Activated CD8-positive, alpha-beta memory T cell treated with anti-CD3 and anti-CD28 coated beads, Interleukin-2, amount 10 ng/mL, durations not matched to agents 7 days and 5 days (primary cell): ENCODE results near the gene ADGRL3. TPM values are rescaled to one million over a fixed set of nuclear protein-coding genes. Genes with fewer than 3 reads are reported as not detected.

Experiments
- ATAC-seq: fragments of 150-1000 bp; cut with Tn5 transposase; one replicate; pipeline ENCODE4 v1.10.0; 2021; ENCODE audit warnings: moderate library complexity
- CTCF ChIA-PET: fragments of 350-600 bp; sonication (Branson Sonifier 250); formaldehyde crosslinking; loops from one replicate; lab custom pipeline; 2021; ENCODE audit warnings: antibody characterized with exemption; lab: Charles Lee
- DNase-seq: peaks from one replicate; pipeline ENCODE4 v3.0.0-alpha.2; 2020
- H3K27ac Mint-ChIP-seq: one replicate; pipeline ENCODE4 v1.8.0; 2021; ENCODE audit warnings: mild to moderate bottlenecking, mixed read lengths
- H3K27me3 Mint-ChIP-seq: one replicate; pipeline ENCODE4 v1.8.0; 2021; ENCODE audit warnings: mixed read lengths
- H3K36me3 Mint-ChIP-seq: one replicate; pipeline ENCODE4 v1.8.0; 2021; ENCODE audit warnings: mild to moderate bottlenecking, mixed read lengths
- H3K4me1 Mint-ChIP-seq: one replicate; pipeline ENCODE4 v1.8.0; 2021; ENCODE audit warnings: mixed read lengths
- H3K4me3 Mint-ChIP-seq: one replicate; pipeline ENCODE4 v1.8.0; 2021; ENCODE audit warnings: mild to moderate bottlenecking, moderate library complexity, mixed read lengths
- H3K9me3 Mint-ChIP-seq: one replicate; pipeline ENCODE4 v1.8.0; 2022; ENCODE audit warnings: low read depth, mixed read lengths
- total RNA-seq, 2 experiments: library from RNA; stranded (reverse); gene quantifications; one replicate each; pipeline ENCODE4 v1.2.3, GENCODE V29; 2021

ADGRL3 gene
- total RNA-seq, 2 experiments from 2014 or later, result not detected

GRCh38 chr4:61214680-61215079, 14.6 kb downstream of the ADGRL3 start:
- ATAC-seq (no peak), DNase-seq (no peak)
- H3K27me3 Mint-ChIP-seq, result no peaks in the 10 kb centered on the region
- no peak overlapping the region for H3K4me3 Mint-ChIP-seq
- no peak overlapping the region for H3K27ac Mint-ChIP-seq
- no peaks in the 10 kb centered on the region for H3K36me3 Mint-ChIP-seq
- peaks cover 3% of the 10 kb centered on the region for H3K9me3 Mint-ChIP-seq
- no peaks in the 10 kb centered on the region for H3K4me1 Mint-ChIP-seq
- CTCF ChIA-PET, result no interaction called here

- no peak for ATAC-seq
- no peak for DNase-seq
- CTCF ChIA-PET, result no interaction called here
- no peak overlapping the region for H3K27ac Mint-ChIP-seq
- H3K36me3 Mint-ChIP-seq, result no peaks in the 10 kb centered on the region
- no peaks in the 10 kb centered on the region for H3K4me1 Mint-ChIP-seq
- H3K27me3 Mint-ChIP-seq, result no peaks in the 10 kb centered on the region
- H3K9me3 Mint-ChIP-seq, result peaks cover 3% of the 10 kb centered on the region
- no peak overlapping the region for H3K4me3 Mint-ChIP-seq
These were observed 17.1 kb downstream of the ADGRL3 start for GRCh38 chr4:61217222-61217621.

GRCh38 chr4:61220556-61220955, 20.4 kb downstream of the ADGRL3 start:
- H3K4me1 Mint-ChIP-seq, result no peaks in the 10 kb centered on the region
- CTCF ChIA-PET, result no interaction called here
- DNase-seq, result no peak
- no peaks in the 10 kb centered on the region for H3K36me3 Mint-ChIP-seq
- H3K9me3 Mint-ChIP-seq, result peaks cover 2% of the 10 kb centered on the region
- no peak overlapping the region for H3K27ac Mint-ChIP-seq
- no peak for ATAC-seq
- no peak overlapping the region for H3K4me3 Mint-ChIP-seq
- no peaks in the 10 kb centered on the region for H3K27me3 Mint-ChIP-seq

- Mint-ChIP-seq H3K4me3 (no peak overlapping the region), H3K27ac (no peak overlapping the region), H3K4me1 (no peaks in the 10 kb centered on the region), H3K9me3 (peaks cover 2% of the 10 kb centered on the region), H3K27me3 (no peaks in the 10 kb centered on the region), H3K36me3 (no peaks in the 10 kb centered on the region)
- no peak for DNase-seq
- CTCF ChIA-PET, result no interaction called here
- ATAC-seq, result no peak
These were observed 23.3 kb downstream of the ADGRL3 start for GRCh38 chr4:61223385-61223784.

- no peak overlapping the region for H3K4me3 Mint-ChIP-seq
These were observed 24.4 kb downstream of the ADGRL3 start for GRCh38 chr4:61224573-61224972.

GRCh38 chr4:61225656-61226055, 25.5 kb downstream of the ADGRL3 start:
- DNase-seq (no peak), ATAC-seq (no peak)
- Mint-ChIP-seq H3K27ac (no peak overlapping the region), H3K36me3 (no peaks in the 10 kb centered on the region), H3K27me3 (no peaks in the 10 kb centered on the region), H3K4me1 (no peaks in the 10 kb centered on the region), H3K9me3 (peaks cover 2% of the 10 kb centered on the region), H3K4me3 (no peak overlapping the region)
- CTCF ChIA-PET, result no interaction called here

More at GRCh38 chr4:61224573-61224972, 24.4 kb downstream of the ADGRL3 start:
- no peak overlapping the region for H3K27ac Mint-ChIP-seq
- ATAC-seq (no peak), DNase-seq (no peak)
- H3K4me1 Mint-ChIP-seq, result no peaks in the 10 kb centered on the region
- H3K36me3 Mint-ChIP-seq, result no peaks in the 10 kb centered on the region
- H3K9me3 Mint-ChIP-seq, result peaks cover 2% of the 10 kb centered on the region
- no peaks in the 10 kb centered on the region for H3K27me3 Mint-ChIP-seq
- CTCF ChIA-PET, result no interaction called here

GRCh38 chr4:61231421-61231820, 31.3 kb downstream of the ADGRL3 start:
- no peaks in the 10 kb centered on the region for H3K36me3 Mint-ChIP-seq
- DNase-seq (no peak), ATAC-seq (no peak)
- no peaks in the 10 kb centered on the region for H3K27me3 Mint-ChIP-seq
- CTCF ChIA-PET, result no interaction called here
- no peaks in the 10 kb centered on the region for H3K4me1 Mint-ChIP-seq
- peaks cover 9% of the 10 kb centered on the region for H3K9me3 Mint-ChIP-seq
- H3K27ac Mint-ChIP-seq, result no peak overlapping the region
- H3K4me3 Mint-ChIP-seq, result no peak overlapping the region

- no peak for DNase-seq
- Mint-ChIP-seq H3K36me3 (no peaks in the 10 kb centered on the region), H3K4me1 (no peaks in the 10 kb centered on the region), H3K9me3 (peaks cover 2% of the 10 kb centered on the region), H3K27me3 (no peaks in the 10 kb centered on the region), H3K4me3 (no peak overlapping the region), H3K27ac (no peak overlapping the region)
- CTCF ChIA-PET, result no interaction called here
- no peak for ATAC-seq
These were observed 39.1 kb downstream of the ADGRL3 start for GRCh38 chr4:61239250-61239649.

GRCh38 chr4:61243962-61244361, 43.8 kb downstream of the ADGRL3 start:
- CTCF ChIA-PET, result no interaction called here
- H3K36me3 Mint-ChIP-seq, result no peaks in the 10 kb centered on the region
- no peaks in the 10 kb centered on the region for H3K4me1 Mint-ChIP-seq
- H3K27me3 Mint-ChIP-seq, result no peaks in the 10 kb centered on the region
- H3K27ac Mint-ChIP-seq, result no peak overlapping the region
- no peak overlapping the region for H3K4me3 Mint-ChIP-seq
- no peaks in the 10 kb centered on the region for H3K9me3 Mint-ChIP-seq
- DNase-seq (no peak), ATAC-seq (no peak)

- ATAC-seq (no peak), DNase-seq (no peak)
- H3K9me3 Mint-ChIP-seq, result peaks cover 3% of the 10 kb centered on the region
- no peaks in the 10 kb centered on the region for H3K27me3 Mint-ChIP-seq
- H3K4me3 Mint-ChIP-seq, result no peak overlapping the region
- no peak overlapping the region for H3K27ac Mint-ChIP-seq
- H3K4me1 Mint-ChIP-seq, result no peaks in the 10 kb centered on the region
- CTCF ChIA-PET, result no interaction called here
- no peaks in the 10 kb centered on the region for H3K36me3 Mint-ChIP-seq
These were observed 45.1 kb downstream of the ADGRL3 start for GRCh38 chr4:61245069-61245714.

GRCh38 chr4:61246034-61246433, 45.9 kb downstream of the ADGRL3 start:
- H3K4me1 Mint-ChIP-seq, result no peaks in the 10 kb centered on the region
- peaks cover 3% of the 10 kb centered on the region for H3K9me3 Mint-ChIP-seq
- DNase-seq (no peak), ATAC-seq (no peak)
- CTCF ChIA-PET, result no interaction called here
- H3K36me3 Mint-ChIP-seq, result no peaks in the 10 kb centered on the region
- no peaks in the 10 kb centered on the region for H3K27me3 Mint-ChIP-seq
- H3K27ac Mint-ChIP-seq, result no peak overlapping the region
- no peak overlapping the region for H3K4me3 Mint-ChIP-seq

GRCh38 chr4:61248705-61249104, 48.6 kb downstream of the ADGRL3 start:
- no peaks in the 10 kb centered on the region for H3K4me1 Mint-ChIP-seq
- DNase-seq (no peak), ATAC-seq (no peak)
- H3K27me3 Mint-ChIP-seq, result no peaks in the 10 kb centered on the region
- H3K9me3 Mint-ChIP-seq, result peaks cover 3% of the 10 kb centered on the region
- no peaks in the 10 kb centered on the region for H3K36me3 Mint-ChIP-seq
- H3K27ac Mint-ChIP-seq, result no peak overlapping the region
- CTCF ChIA-PET, result no interaction called here
- H3K4me3 Mint-ChIP-seq, result no peak overlapping the region

GRCh38 chr4:61251129-61251528, 51.0 kb downstream of the ADGRL3 start:
- Mint-ChIP-seq H3K9me3 (peaks cover 8% of the 10 kb centered on the region), H3K4me1 (no peaks in the 10 kb centered on the region), H3K36me3 (no peaks in the 10 kb centered on the region), H3K27ac (no peak overlapping the region), H3K4me3 (no peak overlapping the region), H3K27me3 (no peaks in the 10 kb centered on the region)
- ATAC-seq (no peak), DNase-seq (no peak)
- CTCF ChIA-PET, result no interaction called here

- H3K27ac Mint-ChIP-seq, result no peak overlapping the region
- CTCF ChIA-PET, result no interaction called here
- H3K27me3 Mint-ChIP-seq, result no peaks in the 10 kb centered on the region
- no peaks in the 10 kb centered on the region for H3K4me1 Mint-ChIP-seq
- ATAC-seq (no peak), DNase-seq (no peak)
- no peaks in the 10 kb centered on the region for H3K36me3 Mint-ChIP-seq
- H3K9me3 Mint-ChIP-seq, result peaks cover 7% of the 10 kb centered on the region
- no peak overlapping the region for H3K4me3 Mint-ChIP-seq
These were observed 54.3 kb downstream of the ADGRL3 start for GRCh38 chr4:61254406-61254805.

- Mint-ChIP-seq H3K4me1 (no peaks in the 10 kb centered on the region), H3K27ac (no peak overlapping the region), H3K4me3 (no peak overlapping the region), H3K9me3 (no peaks in the 10 kb centered on the region), H3K27me3 (no peaks in the 10 kb centered on the region), H3K36me3 (no peaks in the 10 kb centered on the region)
- ATAC-seq, result no peak
- CTCF ChIA-PET, result no interaction called here
- no peak for DNase-seq
These were observed 73.1 kb downstream of the ADGRL3 start for GRCh38 chr4:61273233-61273632.
